Activated CD4-positive, alpha-beta T cell treated with anti-CD3 and anti-CD28 coated beads, Interleukin-2, amount 50 U/mL, for 16 hours (primary cell): ENCODE data around the gene TMA7B.
"Not testable (repeated sequence)": the region's sequence is repeated elsewhere in the genome, so short reads cannot be mapped to it uniquely, and the experiment has no call there.

Source experiments
- DNase-seq: peaks from one replicate; pipeline ENCODE4 v3.0.0-alpha.2; 2020

The TMA7B gene

GRCh38 chr22:39933741-39934140 is 26.5 kb upstream of the TMA7B start:
- DNase-seq: no peak

GRCh38 chr22:39935116-39935515 is 25.1 kb upstream of the TMA7B start:
- no peak for DNase-seq

- no peak for DNase-seq
These were observed 24.6 kb upstream of the TMA7B start for GRCh38 chr22:39935612-39936011.

- no peak for DNase-seq
These were observed 23.6 kb upstream of the TMA7B start for GRCh38 chr22:39936523-39937145.

GRCh38 chr22:39937906-39938305 is 22.3 kb upstream of the TMA7B start:
- DNase-seq: no peak

GRCh38 chr22:39938509-39939111 is 21.6 kb upstream of the TMA7B start:
- no peak for DNase-seq

- no peak for DNase-seq
These were observed 20.4 kb upstream of the TMA7B start for GRCh38 chr22:39939830-39940229.

GRCh38 chr22:39940757-39941305 is 19.4 kb upstream of the TMA7B start:
- DNase-seq: no peak

GRCh38 chr22:39941601-39942000 is 18.6 kb upstream of the TMA7B start:
- no peak for DNase-seq

- DNase-seq: no peak
These were observed 17.6 kb upstream of the TMA7B start for GRCh38 chr22:39942439-39943230.

- DNase-seq: no peak
These were observed 16.9 kb upstream of the TMA7B start for GRCh38 chr22:39943337-39943736.

- DNase-seq: no peak
These were observed 16.0 kb upstream of the TMA7B start for GRCh38 chr22:39943953-39944872.

- DNase-seq: no peak
These were observed 14.1 kb upstream of the TMA7B start for GRCh38 chr22:39946126-39946502.

GRCh38 chr22:39946503-39947219 is 13.5 kb upstream of the TMA7B start:
- DNase-seq: no peak

- no peak for DNase-seq
These were observed 12.7 kb upstream of the TMA7B start for GRCh38 chr22:39947220-39948216.

GRCh38 chr22:39949964-39950737 is 10.0 kb upstream of the TMA7B start:
- DNase-seq: no peak

GRCh38 chr22:39951603-39952293 is 8.4 kb upstream of the TMA7B start:
- DNase-seq: not testable (repeated sequence)

- DNase-seq: no peak
These were observed 7.8 kb upstream of the TMA7B start for GRCh38 chr22:39952347-39952746.

- DNase-seq: no peak
These were observed 7.1 kb upstream of the TMA7B start for GRCh38 chr22:39953101-39953500.
